Neural crest cell (in vitro differentiated cells): ENCODE data around the gene TNNT3. TPM values are rescaled to one million over a fixed set of nuclear protein-coding genes. Genes with fewer than 3 reads are reported as not detected.

Experiments used
- DNase-seq: peaks from one replicate; pipeline ENCODE4 v3.0.0; 2021; ENCODE audit warnings: low read depth, mixed read lengths, low spot score
- H3K27ac Mint-ChIP-seq: one replicate; pipeline ENCODE4 v1.8.0; 2021; ENCODE audit warnings: mild to moderate bottlenecking, mixed read lengths; ENCODE audit not compliant: unreplicated experiment
- H3K27me3 Mint-ChIP-seq: 2 replicates; pipeline ENCODE4 v1.8.0; 2021; ENCODE audit warnings: low read depth, mild to moderate bottlenecking, mixed read lengths
- H3K36me3 Mint-ChIP-seq: 2 replicates; pipeline ENCODE4 v1.8.0; 2021; ENCODE audit warnings: low read depth, mild to moderate bottlenecking, mixed read lengths
- H3K4me1 Mint-ChIP-seq: 2 replicates; pipeline ENCODE4 v1.8.0; 2021; ENCODE audit warnings: mixed read lengths
- H3K4me3 Mint-ChIP-seq: one replicate; pipeline ENCODE4 v1.8.0; 2021; ENCODE audit warnings: mild to moderate bottlenecking, mixed read lengths
- H3K9me3 Mint-ChIP-seq: 2 replicates; pipeline ENCODE4 v1.8.0; 2021; ENCODE audit warnings: mixed read lengths
- CTCF ChIP-seq: fragments of 200-600 bp; sonication (generic); conservative IDR thresholded peaks from 2 replicates; pipeline ENCODE4 v1.5.0; 2021; ENCODE audit warnings: antibody characterized with exemption, mild to moderate bottlenecking
- total RNA-seq: library from RNA; stranded (reverse); gene quantifications from 2 replicates; pipeline ENCODE4 v1.2.1, GENCODE V29; 2021

Gene TNNT3
- total RNA-seq, 1 donor from 2014 or later: not detected

DNA sequence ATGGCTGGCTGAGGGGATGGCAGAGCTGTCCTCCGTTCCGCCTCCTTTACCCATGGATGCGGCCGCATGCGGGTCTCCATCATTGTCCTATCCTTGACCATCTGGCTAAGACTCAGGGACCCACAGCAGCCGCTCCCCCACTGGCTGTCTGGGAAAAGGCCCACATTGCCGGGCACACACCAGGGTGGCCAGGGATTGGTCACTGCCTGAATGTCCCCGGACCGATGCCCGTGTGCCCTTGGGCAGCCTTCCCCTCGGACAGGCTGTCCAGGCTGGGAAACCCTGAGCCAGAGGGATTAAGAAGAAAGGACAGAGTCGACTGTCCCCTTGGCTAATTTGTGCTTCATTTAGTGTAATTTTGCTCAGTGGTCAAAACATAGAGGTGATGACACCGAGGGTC is 55.7 kb downstream of the TNNT3 start:
- TF ChIP-seq CTCF: no peak
- no peaks in the 10 kb centered on the region for H3K9me3 Mint-ChIP-seq
- H3K27me3 Mint-ChIP-seq: no peaks in the 10 kb centered on the region
- H3K4me1 Mint-ChIP-seq: no peaks in the 10 kb centered on the region
- no peak for DNase-seq
- no peaks in the 10 kb centered on the region for H3K36me3 Mint-ChIP-seq
- H3K27ac Mint-ChIP-seq: no peak overlapping the region
- no peak overlapping the region for H3K4me3 Mint-ChIP-seq

GRCh38 chr11:1978720-1979473 is 59.4 kb downstream of the TNNT3 start:
- Mint-ChIP-seq H3K27me3 (no peaks in the 10 kb centered on the region), H3K36me3 (no peaks in the 10 kb centered on the region), H3K27ac (no peak overlapping the region), H3K9me3 (no peaks in the 10 kb centered on the region), H3K4me1 (no peaks in the 10 kb centered on the region), H3K4me3 (no peak overlapping the region)
- TF ChIP-seq CTCF: no peak
- DNase-seq: no peak

- no peaks in the 10 kb centered on the region for H3K9me3 Mint-ChIP-seq
- no peaks in the 10 kb centered on the region for H3K4me1 Mint-ChIP-seq
- no peaks in the 10 kb centered on the region for H3K36me3 Mint-ChIP-seq
- H3K4me3 Mint-ChIP-seq: no peak overlapping the region
- DNase-seq: no peak
- H3K27ac Mint-ChIP-seq: no peak overlapping the region
- TF ChIP-seq CTCF: no peak
- no peaks in the 10 kb centered on the region for H3K27me3 Mint-ChIP-seq
Observed at GRCh38 chr11:1979607-1980006, 60.1 kb downstream of the TNNT3 start.

DNA sequence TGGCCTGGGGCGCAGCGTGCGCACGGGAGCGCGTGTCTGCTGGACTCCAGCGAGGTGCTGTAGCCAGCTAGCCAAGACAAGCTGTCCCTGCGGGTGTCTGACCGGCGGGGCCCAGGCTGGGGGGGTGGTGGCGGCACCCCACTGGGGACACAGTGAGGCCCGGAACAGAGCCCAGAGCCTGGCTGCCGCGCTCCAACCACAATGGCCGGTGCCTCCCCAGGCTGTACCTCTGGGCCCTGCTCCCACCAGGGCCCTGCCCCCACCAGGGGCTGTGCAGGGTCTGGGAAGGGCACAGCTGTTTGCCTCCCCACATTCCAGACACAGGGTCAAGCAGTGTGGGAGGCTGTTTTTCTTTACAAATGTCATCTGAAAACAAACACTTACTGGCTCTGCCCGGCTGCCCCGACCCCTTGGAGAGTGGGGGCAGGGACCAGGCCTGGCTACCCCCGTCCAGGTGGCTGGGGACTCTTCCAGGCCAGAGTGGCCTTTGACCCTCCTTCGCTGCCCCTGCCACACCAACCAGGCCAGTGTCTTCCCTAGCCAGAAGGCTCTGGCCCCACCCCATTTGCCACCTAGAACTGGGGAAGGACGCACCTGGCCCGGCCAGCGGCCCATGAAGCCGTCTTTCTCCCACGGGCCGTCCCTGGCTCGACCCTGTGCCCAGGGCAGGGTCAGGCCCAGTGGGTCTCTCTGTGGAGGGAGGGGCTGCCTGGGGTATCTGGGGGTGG is 63.5 kb downstream of the TNNT3 start:
- no peaks in the 10 kb centered on the region for H3K27me3 Mint-ChIP-seq
- no peak for TF ChIP-seq CTCF
- no peaks in the 10 kb centered on the region for H3K9me3 Mint-ChIP-seq
- H3K4me1 Mint-ChIP-seq: no peaks in the 10 kb centered on the region
- no peaks in the 10 kb centered on the region for H3K36me3 Mint-ChIP-seq
- no peak overlapping the region for H3K27ac Mint-ChIP-seq
- no peak for DNase-seq
- H3K4me3 Mint-ChIP-seq: no peak overlapping the region

DNA sequence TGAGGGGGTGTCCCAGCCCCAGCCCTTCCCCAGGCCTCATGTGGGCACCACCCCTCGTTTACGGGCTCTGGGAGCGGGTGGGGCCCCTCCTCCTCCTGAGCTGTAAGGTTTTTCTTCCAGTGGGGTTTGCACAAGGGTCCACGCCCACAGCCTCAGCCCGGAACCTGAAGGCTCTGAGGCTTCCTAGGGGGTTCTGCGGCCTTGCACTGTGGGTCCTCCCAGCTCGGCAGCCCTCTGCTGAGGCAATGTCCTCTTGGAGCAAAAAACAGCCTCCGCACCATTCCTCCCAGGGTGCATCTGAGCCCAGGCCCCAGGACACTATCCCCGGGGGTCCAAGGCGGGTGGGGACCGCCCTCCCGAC is 64.1 kb downstream of the TNNT3 start:
- no peaks in the 10 kb centered on the region for H3K4me1 Mint-ChIP-seq
- no peaks in the 10 kb centered on the region for H3K9me3 Mint-ChIP-seq
- no peak overlapping the region for H3K4me3 Mint-ChIP-seq
- H3K36me3 Mint-ChIP-seq: no peaks in the 10 kb centered on the region
- TF ChIP-seq CTCF: no peak
- no peaks in the 10 kb centered on the region for H3K27me3 Mint-ChIP-seq
- no peak overlapping the region for H3K27ac Mint-ChIP-seq
- no peak for DNase-seq
